Measurements from ENCODE around the gene FAM156A.
"Not testable (repeated sequence)": the region's sequence is repeated elsewhere in the genome, so short reads cannot be mapped to it uniquely, and the experiment has no call there.

The FAM156A gene

GRCh38 chrX:52906072-52906471, 52.2 kb downstream of the FAM156A start:
- H3K4me3 ChIP-seq (ENCODE audit: low read length); H3K27ac ChIP-seq (ENCODE audit: low read length); DNase-seq (ENCODE audit: low read depth, low spot score); H3K4me1 ChIP-seq (ENCODE audit: control insufficient read depth, insufficient read depth, low read length); H3K9me3 ChIP-seq (ENCODE audit: control insufficient read depth, insufficient read depth, low read length); H3K36me3 ChIP-seq (ENCODE audit: control insufficient read depth, insufficient read depth, low read length); H3K27me3 ChIP-seq (ENCODE audit: control insufficient read depth, insufficient read depth, low read length): not testable (repeated sequence)
- no CpG with 5 or more reads among the region's 4 CpGs for WGBS (ENCODE audit: insufficient coverage, insufficient read length)

- not testable (repeated sequence) for H3K9me3 ChIP-seq (ENCODE audit: control insufficient read depth, insufficient read depth, low read length); DNase-seq (ENCODE audit: low read depth, low spot score); H3K4me1 ChIP-seq (ENCODE audit: control insufficient read depth, insufficient read depth, low read length); H3K4me3 ChIP-seq (ENCODE audit: low read length); H3K27ac ChIP-seq (ENCODE audit: low read length); H3K27me3 ChIP-seq (ENCODE audit: control insufficient read depth, insufficient read depth, low read length); H3K36me3 ChIP-seq (ENCODE audit: control insufficient read depth, insufficient read depth, low read length)
- WGBS (ENCODE audit: insufficient coverage, insufficient read length), result no CpG with 5 or more reads among the region's 10 CpGs
These were observed 52.8 kb downstream of the FAM156A start for GRCh38 chrX:52905531-52905930.

Data from iPS DF 6.9 (cell line).